ENCODE results near the gene DOCK10.

DNA sequence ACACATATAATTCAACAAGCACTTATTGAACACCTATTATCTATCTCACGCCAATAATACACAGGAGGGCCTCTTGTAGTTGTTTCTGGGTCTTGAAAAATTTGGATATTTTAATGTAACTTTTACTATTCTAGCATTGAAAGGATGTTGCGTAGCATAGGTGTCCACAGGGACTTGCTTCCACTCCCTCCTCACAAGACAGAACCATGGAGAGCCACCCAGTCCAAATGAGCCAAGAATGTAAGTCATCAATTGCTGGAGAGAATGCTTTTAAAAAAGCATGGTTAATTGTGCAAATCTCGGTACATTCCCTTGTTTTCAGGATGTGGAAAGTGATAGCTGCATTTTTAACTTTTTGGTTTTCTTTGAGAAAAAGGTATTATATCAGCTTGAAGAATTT lies 46.8 kb downstream of the DOCK10 start:
- TF ChIP-seq, protein P1, sequence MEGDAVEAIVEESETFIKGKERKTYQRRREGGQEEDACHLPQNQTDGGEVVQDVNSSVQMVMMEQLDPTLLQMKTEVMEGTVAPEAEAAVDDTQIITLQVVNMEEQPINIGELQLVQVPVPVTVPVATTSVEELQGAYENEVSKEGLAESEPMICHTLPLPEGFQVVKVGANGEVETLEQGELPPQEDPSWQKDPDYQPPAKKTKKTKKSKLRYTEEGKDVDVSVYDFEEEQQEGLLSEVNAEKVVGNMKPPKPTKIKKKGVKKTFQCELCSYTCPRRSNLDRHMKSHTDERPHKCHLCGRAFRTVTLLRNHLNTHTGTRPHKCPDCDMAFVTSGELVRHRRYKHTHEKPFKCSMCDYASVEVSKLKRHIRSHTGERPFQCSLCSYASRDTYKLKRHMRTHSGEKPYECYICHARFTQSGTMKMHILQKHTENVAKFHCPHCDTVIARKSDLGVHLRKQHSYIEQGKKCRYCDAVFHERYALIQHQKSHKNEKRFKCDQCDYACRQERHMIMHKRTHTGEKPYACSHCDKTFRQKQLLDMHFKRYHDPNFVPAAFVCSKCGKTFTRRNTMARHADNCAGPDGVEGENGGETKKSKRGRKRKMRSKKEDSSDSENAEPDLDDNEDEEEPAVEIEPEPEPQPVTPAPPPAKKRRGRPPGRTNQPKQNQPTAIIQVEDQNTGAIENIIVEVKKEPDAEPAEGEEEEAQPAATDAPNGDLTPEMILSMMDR (IDR thresholded peaks at IDR 0.05; ENCODE audit: poor library complexity): no peak
- TF ChIP-seq EZH2 (IDR thresholded peaks at IDR 0.05; ENCODE audit: borderline replicate concordance): no peak
